WERI-Rb-1 (cell line): ENCODE measurements around the gene COL23A1.
A peak's percentile ranks its signal among the peaks of the same experiment; 100 is the strongest.

Source experiments
- DNase-seq: peaks from one replicate; pipeline ENCODE4 v3.0.0-alpha.2; 2020
- H3K27ac ChIP-seq: fragments of 250-450 bp; sonication (Bioruptor Pico); 2 replicates; pipeline ENCODE4 v1.5.1; 2020; ENCODE audit warnings: mild to moderate bottlenecking, moderate library complexity
- H3K27me3 ChIP-seq: fragments of 250-450 bp; sonication (Bioruptor Pico); 2 replicates; pipeline ENCODE4 v1.5.1; 2021; ENCODE audit warnings: mild to moderate bottlenecking, low read depth, moderate library complexity; ENCODE audit not compliant: insufficient read depth, severe bottlenecking
- H3K36me3 ChIP-seq: fragments of 250-450 bp; sonication (Bioruptor Pico); 2 replicates; pipeline ENCODE4 v1.5.1; 2020; ENCODE audit warnings: mild to moderate bottlenecking, moderate library complexity
- H3K4me3 ChIP-seq: 2 replicates; pipeline ENCODE4 v1.5.1; 2011; ENCODE audit warnings: low read depth, mild to moderate bottlenecking, control low read depth, low read length
- H3K9me3 ChIP-seq: fragments of 250-450 bp; sonication (Bioruptor Pico); 2 replicates; pipeline ENCODE4 v1.5.1; 2021; ENCODE audit warnings: mild to moderate bottlenecking, moderate library complexity; ENCODE audit not compliant: severe bottlenecking
- TF ChIP-seq, protein P1 (sequence below): IDR thresholded peaks from 2 replicates; pipeline ENCODE4 v1.5.1; 2011; ENCODE audit warnings: low read depth, mild to moderate bottlenecking, control low read depth, inconsistent platforms, low read length

Gene COL23A1

DNA sequence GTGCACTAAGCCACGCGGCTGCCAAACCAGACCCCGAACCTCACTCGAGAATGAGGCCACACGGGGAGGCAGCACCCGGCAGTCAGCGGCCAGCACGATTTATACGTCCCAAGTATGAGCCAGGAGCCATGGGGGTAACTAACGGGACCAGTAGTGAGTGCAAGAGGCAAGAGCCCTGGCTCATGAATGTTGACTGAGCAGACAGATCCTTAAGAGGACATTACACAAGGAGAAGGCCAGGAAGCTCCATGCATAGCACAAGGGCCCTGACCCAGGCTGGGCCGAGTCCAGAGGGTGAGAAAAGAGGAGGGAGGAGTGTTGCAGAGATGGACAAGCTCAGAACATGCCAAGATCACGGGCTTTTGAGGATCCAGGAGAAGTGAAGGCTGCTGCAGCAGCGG is 299.0 kb downstream of the COL23A1 start:
- no peak overlapping the region for H3K4me3 ChIP-seq
- no peak for DNase-seq
- H3K9me3 ChIP-seq, result no peaks in the 10 kb centered on the region
- H3K27me3 ChIP-seq, result no peaks in the 10 kb centered on the region
- TF ChIP-seq, protein P1, sequence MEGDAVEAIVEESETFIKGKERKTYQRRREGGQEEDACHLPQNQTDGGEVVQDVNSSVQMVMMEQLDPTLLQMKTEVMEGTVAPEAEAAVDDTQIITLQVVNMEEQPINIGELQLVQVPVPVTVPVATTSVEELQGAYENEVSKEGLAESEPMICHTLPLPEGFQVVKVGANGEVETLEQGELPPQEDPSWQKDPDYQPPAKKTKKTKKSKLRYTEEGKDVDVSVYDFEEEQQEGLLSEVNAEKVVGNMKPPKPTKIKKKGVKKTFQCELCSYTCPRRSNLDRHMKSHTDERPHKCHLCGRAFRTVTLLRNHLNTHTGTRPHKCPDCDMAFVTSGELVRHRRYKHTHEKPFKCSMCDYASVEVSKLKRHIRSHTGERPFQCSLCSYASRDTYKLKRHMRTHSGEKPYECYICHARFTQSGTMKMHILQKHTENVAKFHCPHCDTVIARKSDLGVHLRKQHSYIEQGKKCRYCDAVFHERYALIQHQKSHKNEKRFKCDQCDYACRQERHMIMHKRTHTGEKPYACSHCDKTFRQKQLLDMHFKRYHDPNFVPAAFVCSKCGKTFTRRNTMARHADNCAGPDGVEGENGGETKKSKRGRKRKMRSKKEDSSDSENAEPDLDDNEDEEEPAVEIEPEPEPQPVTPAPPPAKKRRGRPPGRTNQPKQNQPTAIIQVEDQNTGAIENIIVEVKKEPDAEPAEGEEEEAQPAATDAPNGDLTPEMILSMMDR, result no peak
- H3K36me3 ChIP-seq, result no peaks in the 10 kb centered on the region
- no peak overlapping the region for H3K27ac ChIP-seq

DNA sequence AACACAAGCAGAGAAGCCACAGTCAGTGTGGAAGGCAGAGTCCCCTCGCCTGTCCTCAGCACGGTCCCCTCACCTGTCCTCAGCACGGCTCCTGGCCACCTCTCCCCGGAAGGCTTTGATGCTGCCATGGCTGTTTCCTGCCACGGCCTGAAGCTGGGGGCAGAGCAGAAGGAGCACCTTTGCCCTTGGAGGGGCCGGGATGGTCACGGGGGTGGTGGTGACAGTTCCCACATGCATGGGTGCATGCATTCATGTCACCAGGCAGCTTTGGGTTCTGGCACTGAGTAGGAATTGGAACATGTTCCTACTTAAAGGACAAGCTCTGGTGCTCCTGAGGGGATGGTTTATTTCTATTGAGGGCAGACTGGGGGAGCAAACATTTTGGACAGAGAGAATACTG is 299.8 kb downstream of the COL23A1 start:
- no peak for DNase-seq
- no peak overlapping the region for H3K27ac ChIP-seq
- H3K27me3 ChIP-seq, result no peaks in the 10 kb centered on the region
- no peak overlapping the region for H3K4me3 ChIP-seq
- TF ChIP-seq, protein P1, result no peak
- no peaks in the 10 kb centered on the region for H3K36me3 ChIP-seq
- H3K9me3 ChIP-seq, result no peaks in the 10 kb centered on the region

- H3K9me3 ChIP-seq, result no peaks in the 10 kb centered on the region
- H3K27ac ChIP-seq, result no peak overlapping the region
- DNase-seq, result no peak
- no peaks in the 10 kb centered on the region for H3K36me3 ChIP-seq
- TF ChIP-seq, protein P1, result no peak
- no peaks in the 10 kb centered on the region for H3K27me3 ChIP-seq
- no peak overlapping the region for H3K4me3 ChIP-seq
These were observed 300.8 kb downstream of the COL23A1 start for GRCh38 chr5:178289438-178289837.

DNA sequence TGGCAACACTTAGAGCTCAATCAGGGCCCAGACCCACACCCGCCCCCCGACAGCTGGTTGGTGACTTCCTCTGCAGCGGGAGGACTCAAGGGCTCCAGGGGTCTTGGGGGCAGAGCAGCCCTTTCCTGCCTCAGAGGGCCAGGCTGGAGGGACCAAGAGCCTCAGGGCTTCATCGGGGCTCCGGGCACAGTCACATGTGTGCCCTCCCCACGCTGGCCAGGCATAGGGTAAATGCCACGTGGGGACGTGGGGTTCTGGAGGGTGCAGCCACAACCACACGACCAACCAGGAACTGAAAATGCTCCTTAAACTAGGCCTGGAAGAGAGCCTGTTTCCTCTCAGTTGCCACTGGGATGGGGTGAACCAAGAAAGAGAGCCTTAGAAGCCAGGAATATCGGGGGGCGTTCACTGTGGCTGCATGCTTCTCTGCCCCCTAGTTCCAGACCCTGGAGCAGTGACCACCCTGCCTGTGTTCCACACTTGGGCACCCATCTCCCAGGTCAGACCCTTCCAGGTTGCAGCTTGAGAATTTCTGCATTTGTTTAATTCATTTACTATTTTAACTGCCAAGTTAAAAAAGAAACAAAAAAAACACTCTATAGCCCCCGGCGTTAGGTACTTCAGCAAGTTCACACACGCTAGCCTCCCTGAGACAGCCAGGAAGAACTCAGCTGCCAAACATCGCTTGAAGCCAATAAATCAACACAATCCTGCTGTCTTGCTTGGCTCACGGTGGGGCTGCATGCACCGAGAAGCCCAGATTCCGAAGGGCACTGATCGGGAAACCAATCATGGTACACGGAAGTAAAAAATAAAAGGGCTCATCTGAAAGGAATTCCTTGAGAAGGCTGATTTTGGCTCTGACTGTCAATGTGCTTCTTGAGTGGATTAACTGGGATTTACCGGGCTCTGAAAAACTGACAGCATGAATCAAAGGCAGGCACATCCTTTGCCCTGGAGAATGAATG is 301.5 kb downstream of the COL23A1 start:
- TF ChIP-seq, protein P1, result no peak

DNA sequence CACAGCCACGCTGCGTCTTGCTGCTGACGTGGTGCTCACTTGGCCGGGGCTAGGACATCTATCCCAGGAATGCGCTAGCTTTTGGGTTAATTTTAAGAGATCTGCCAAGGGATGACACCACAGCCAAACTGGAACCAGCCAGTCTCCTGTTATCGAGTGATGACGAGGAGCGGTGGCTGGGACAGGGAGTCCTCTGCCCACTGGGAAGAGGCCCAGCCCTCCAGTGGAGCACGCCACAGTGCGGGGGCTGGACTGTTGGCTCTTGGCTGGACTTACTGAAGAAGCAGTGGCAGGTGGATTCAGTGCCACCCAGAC is 302.4 kb downstream of the COL23A1 start:
- Histone ChIP-seq H3K27ac (no peak overlapping the region), H3K36me3 (no peaks in the 10 kb centered on the region), H3K27me3 (no peaks in the 10 kb centered on the region), H3K4me3 (no peak overlapping the region), H3K9me3 (no peaks in the 10 kb centered on the region)
- no peak for DNase-seq
- TF ChIP-seq, protein P1, result no peak

More for the DNA sequence above, 301.5 kb downstream of the COL23A1 start:
- Histone ChIP-seq H3K9me3 (no peaks in the 10 kb centered on the region), H3K27ac (no peak overlapping the region), H3K36me3 (no peaks in the 10 kb centered on the region), H3K4me3 (no peak overlapping the region), H3K27me3 (no peaks in the 10 kb centered on the region)
- peak; percentile 17 for DNase-seq
